Fibroblast of mammary gland (primary cell): ENCODE results near the gene CRKL.
"Not testable (repeated sequence)": the region's sequence is repeated elsewhere in the genome, so short reads cannot be mapped to it uniquely, and the experiment has no call there.

ENCODE experiments used
- DNase-seq: peaks from one replicate; pipeline ENCODE4 v3.0.0-alpha.2; 2010; ENCODE audit warnings: low read depth
- H3K4me3 ChIP-seq: 2 replicates; pipeline ENCODE4 v1.5.1; 2011; ENCODE audit warnings: low read depth, mild to moderate bottlenecking, low read length, moderate library complexity; ENCODE audit not compliant: control insufficient read depth
- TF ChIP-seq, protein P1 (sequence below): conservative IDR thresholded peaks from 2 replicates; pipeline ENCODE4 v1.5.1; 2011; ENCODE audit warnings: low read depth, low read length, inconsistent platforms; ENCODE audit not compliant: control insufficient read depth, insufficient read depth

Gene CRKL

DNA sequence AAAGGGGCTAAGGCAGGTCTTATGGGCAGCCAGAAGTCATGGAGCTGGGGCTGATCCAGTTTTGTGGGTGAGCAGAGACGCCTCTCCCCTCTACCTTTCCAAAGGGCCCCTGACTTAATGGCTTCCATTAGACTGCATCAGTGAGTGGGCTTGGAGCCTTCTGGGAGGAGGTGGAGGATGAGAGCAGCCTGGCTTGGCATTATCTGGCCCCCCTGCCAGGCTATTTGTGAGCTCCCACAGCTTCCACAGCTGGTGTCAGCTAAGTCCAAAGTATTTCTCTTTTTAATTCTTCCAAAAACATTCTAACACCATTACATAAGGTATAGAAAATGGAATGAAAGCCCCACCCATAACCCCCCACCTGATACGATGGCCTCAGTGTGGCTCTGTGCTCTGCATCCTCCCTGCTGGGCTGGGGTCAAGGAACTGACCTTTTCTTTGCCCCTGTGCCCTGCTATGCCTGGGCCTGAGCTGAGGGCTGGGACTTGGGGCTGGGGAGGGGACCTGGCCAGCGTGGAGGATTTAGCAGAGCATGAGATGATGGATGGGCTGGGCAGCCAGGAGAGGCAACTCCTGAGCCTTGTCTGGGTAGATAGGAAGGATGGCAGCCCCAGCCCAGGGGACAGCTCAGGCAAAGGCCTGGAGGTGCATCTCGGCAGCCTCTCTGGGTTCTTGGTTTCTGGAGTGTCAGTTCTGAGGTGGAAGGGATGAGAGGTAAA is 53.9 kb downstream of the CRKL start:
- no peak for DNase-seq
- TF ChIP-seq, protein P1, sequence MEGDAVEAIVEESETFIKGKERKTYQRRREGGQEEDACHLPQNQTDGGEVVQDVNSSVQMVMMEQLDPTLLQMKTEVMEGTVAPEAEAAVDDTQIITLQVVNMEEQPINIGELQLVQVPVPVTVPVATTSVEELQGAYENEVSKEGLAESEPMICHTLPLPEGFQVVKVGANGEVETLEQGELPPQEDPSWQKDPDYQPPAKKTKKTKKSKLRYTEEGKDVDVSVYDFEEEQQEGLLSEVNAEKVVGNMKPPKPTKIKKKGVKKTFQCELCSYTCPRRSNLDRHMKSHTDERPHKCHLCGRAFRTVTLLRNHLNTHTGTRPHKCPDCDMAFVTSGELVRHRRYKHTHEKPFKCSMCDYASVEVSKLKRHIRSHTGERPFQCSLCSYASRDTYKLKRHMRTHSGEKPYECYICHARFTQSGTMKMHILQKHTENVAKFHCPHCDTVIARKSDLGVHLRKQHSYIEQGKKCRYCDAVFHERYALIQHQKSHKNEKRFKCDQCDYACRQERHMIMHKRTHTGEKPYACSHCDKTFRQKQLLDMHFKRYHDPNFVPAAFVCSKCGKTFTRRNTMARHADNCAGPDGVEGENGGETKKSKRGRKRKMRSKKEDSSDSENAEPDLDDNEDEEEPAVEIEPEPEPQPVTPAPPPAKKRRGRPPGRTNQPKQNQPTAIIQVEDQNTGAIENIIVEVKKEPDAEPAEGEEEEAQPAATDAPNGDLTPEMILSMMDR: no peak

DNA sequence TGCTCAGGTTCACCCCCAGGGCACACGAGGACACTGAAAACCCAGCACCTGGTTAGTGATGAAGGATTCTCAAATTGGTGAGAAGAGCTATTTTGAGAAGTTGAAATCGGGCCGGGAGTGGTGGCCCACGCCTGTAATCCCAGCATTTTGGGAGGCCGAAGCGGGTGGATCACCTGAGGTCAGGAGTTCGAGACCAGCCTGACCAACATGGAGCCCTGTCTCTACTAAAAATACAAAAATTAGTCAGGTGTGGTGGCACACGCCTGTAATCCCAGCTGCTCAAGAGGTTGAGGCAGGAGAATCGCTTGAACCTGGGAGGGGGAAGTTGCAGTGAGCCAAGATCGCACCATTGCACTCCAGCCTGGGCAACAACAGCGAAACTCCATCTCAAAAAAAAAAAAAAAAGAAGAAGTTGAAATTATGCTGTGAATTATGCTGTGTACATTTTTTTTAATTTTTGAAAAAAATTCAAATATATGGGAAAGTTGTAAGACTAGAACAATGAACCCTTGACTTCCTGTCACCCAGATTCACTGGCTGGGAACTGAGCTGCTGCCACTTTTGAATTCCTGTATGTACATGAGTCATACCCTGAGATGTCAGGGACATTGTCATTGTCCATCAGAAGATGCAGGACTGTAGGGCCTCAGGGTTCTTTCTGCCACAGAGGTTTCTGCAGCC is 54.9 kb downstream of the CRKL start:
- not testable (repeated sequence) for DNase-seq, H3K4me3 ChIP-seq

More for the DNA sequence above, 53.9 kb downstream of the CRKL start:
- H3K4me3 ChIP-seq: no peak overlapping the region

DNA sequence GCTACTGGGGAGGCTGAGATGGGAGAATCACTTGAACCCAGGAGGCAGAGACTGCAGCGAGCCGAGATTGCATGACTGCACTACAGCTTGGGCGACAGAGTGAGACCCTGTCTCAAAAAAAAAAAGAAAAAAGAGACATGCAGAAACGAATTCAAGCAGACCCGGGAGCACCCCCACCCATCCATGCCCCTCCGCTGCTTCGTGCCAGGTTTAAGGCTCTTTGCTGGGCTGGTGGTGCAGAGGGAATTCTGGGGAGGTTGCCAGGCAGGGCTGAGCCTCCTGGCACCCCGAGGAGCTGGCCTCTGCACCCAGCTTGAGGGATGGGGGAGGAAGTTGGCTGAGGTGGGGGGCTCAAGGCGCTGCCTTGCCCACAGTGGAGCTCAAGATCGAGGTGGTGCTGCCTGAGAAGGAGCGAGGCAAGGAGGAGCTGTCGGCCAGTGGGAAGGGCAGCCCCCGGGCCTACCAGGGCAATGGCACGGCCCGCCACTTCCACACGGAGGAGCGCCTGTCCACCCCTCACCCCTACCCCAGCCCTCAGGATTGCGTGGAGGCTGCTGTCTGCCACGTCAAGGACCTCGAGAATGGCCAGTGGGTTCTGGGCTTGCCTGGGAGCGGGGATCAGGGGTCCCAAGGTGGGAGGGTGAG is 55.8 kb downstream of the CRKL start:
- TF ChIP-seq, protein P1: no peak
- no peak for DNase-seq
- H3K4me3 ChIP-seq: no peak overlapping the region

DNA sequence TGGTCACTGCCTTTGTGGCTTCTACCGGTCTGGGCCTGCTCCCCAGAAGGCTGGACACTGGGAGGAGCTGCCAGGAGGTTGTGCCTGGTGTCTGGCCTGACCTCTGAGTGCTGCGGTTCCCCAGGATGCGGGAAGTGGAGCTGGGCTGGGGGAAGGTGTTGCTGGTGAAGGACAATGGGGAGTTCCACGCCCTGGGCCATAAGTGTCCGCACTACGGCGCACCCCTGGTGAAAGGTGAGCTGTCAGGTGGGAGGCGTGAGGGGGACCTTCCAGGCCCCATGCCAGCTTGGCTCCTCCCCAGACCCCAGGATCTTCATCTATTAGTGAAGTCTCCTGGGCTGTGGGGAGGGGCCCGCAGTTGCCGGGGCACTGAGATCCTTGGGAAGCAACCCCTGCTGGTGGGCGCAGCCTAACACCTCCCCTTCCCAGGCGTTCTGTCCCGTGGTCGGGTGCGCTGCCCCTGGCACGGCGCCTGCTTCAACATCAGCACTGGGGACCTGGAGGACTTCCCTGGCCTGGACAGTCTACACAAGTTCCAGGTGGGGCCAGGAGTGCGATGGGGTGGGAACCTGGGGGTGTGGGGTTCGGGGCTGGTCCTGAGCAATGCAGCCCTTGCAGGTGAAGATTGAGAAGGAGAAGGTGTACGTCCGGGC is 56.6 kb downstream of the CRKL start:
- no peak overlapping the region for H3K4me3 ChIP-seq
- TF ChIP-seq, protein P1: no peak
- no peak for DNase-seq

DNA sequence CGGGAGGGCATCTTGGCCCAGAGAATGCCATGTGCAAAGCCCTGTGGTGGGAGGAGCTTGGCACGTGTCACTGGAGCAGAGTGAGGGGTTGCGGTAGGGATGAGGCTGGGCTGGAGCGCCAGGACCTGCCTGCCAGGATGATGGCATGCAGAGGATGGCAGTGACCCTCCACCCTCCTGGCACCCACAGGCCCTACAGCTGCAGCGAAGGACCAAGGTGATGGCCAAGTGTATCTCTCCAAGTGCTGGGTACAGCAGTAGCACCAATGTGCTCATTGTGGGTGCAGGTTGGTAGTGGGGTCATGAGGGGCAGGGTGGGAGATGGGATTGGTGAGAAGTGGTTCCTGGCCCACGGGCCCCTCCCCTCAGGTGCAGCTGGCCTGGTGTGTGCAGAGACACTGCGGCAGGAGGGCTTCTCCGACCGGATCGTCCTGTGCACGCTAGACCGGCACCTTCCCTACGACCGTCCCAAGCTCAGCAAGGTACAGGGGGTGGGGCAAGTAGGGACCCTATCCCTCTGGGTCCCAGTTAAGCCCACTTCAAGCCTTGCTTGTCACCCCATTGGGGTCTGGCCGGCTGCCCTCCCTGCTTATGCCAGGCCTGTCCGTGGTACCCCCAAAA is 57.2 kb downstream of the CRKL start:
- DNase-seq: no peak
- TF ChIP-seq, protein P1: no peak
- H3K4me3 ChIP-seq: no peak overlapping the region

DNA sequence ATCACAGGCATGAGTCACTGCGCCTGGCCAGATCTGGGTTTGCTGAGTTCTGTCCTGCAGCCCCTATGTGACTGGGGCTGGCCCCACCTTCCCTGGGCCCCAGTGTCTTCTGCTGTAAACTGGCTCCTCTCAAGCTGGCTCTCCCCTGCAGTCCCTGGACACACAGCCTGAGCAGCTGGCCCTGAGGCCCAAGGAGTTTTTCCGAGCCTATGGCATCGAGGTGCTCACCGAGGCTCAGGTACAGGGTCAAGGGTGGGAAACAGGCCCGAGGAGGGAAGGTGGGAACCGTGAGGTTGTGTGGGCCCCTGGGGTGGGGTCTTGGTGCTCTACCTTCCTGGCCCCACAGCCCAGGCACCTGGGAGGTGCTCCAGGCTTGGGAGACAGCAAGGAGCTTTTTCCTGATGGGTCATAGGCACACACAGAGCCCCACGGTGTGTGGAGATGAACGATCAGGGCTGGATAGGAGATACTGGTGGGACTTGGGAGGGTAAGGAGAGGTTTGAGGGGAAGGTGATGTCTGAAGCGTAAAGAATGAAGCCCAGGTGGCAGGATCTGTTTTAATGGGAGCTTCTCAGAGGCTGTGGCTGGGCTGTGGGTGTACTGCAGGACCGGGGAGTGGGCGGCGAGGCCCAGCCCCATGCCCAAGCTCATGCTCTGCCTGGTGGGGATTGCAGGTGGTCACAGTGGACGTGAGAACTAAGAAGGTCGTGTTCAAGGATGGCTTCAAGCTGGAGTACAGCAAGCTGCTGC is 58.5 kb downstream of the CRKL start:
- no peak overlapping the region for H3K4me3 ChIP-seq
- DNase-seq: no peak
- TF ChIP-seq, protein P1: no peak
